NCI-H2029 treated with DMSO at 0.1 percent for 48 hours (cell line): Measurements from ENCODE around the gene VANGL1.
A peak's percentile ranks its signal among the peaks of the same experiment; 100 is the strongest.

Experiments
- DNase-seq: peaks from one replicate; lab custom pipeline; 2025; lab: John Stamatoyannopoulos, UW

The VANGL1 gene

GRCh38 chr1:115669002-115669673 lies 27.4 kb downstream of the VANGL1 start:
- DNase-seq = no peak

GRCh38 chr1:115669886-115670285 lies 28.1 kb downstream of the VANGL1 start:
- no peak for DNase-seq

- peak; percentile 73 for DNase-seq
Observed at GRCh38 chr1:115670476-115671175, 28.9 kb downstream of the VANGL1 start.

- no peak for DNase-seq
Observed at GRCh38 chr1:115671176-115671934, 29.6 kb downstream of the VANGL1 start.

- no peak for DNase-seq
Observed at GRCh38 chr1:115672224-115673009, 30.6 kb downstream of the VANGL1 start.

GRCh38 chr1:115676498-115677181 lies 34.9 kb downstream of the VANGL1 start:
- no peak for DNase-seq

- no peak for DNase-seq
Observed at GRCh38 chr1:115677182-115677555, 35.4 kb downstream of the VANGL1 start.

GRCh38 chr1:115677565-115677964 lies 35.8 kb downstream of the VANGL1 start:
- DNase-seq = no peak

- DNase-seq = no peak
Observed at GRCh38 chr1:115678141-115678540, 36.4 kb downstream of the VANGL1 start.

GRCh38 chr1:115679141-115679611 lies 37.4 kb downstream of the VANGL1 start:
- no peak for DNase-seq

GRCh38 chr1:115680730-115681111 lies 39.0 kb downstream of the VANGL1 start:
- DNase-seq = no peak

GRCh38 chr1:115682792-115683191 lies 41.0 kb downstream of the VANGL1 start:
- DNase-seq = no peak

GRCh38 chr1:115685029-115685705 lies 43.4 kb downstream of the VANGL1 start:
- no peak for DNase-seq

- no peak for DNase-seq
Observed at GRCh38 chr1:115687744-115688143, 46.0 kb downstream of the VANGL1 start.

GRCh38 chr1:115690972-115691371 lies 49.2 kb downstream of the VANGL1 start:
- no peak for DNase-seq

GRCh38 chr1:115692224-115692623 lies 50.5 kb downstream of the VANGL1 start:
- DNase-seq = no peak

- DNase-seq = no peak
Observed at GRCh38 chr1:115694805-115695204, 53.0 kb downstream of the VANGL1 start.

- no peak for DNase-seq
Observed at GRCh38 chr1:115697619-115698018, 55.8 kb downstream of the VANGL1 start.

GRCh38 chr1:115701090-115701489 lies 59.3 kb downstream of the VANGL1 start:
- DNase-seq = no peak

- DNase-seq = no peak
Observed at GRCh38 chr1:115702959-115703358, 61.2 kb downstream of the VANGL1 start.
